Naive B cell (primary cell): ENCODE results near the gene OPCML. TPM values are rescaled to one million over a fixed set of nuclear protein-coding genes. Genes with fewer than 3 reads are reported as not detected.
A peak's percentile ranks its signal among the peaks of the same experiment; 100 is the strongest.

Experiments
- ATAC-seq, 2 donors: fragments of 150-1000 bp; cut with Tn5 transposase; 2 replicates each; pipeline ENCODE4 v1.10.0; 2021; ENCODE audit warnings: low read depth in 2 of 2, mild to moderate bottlenecking in 2 of 2, moderate library complexity in 2 of 2
- DNase-seq: peaks from one replicate; pipeline ENCODE4 v3.0.0; 2022
- H3K27ac Mint-ChIP-seq, 6 donors: one replicate each; pipeline ENCODE4 v1.8.0; 2020 to 2022; ENCODE audit warnings: mild to moderate bottlenecking in 6 of 6, mixed read lengths in 6 of 6, moderate library complexity in 5 of 6, inconsistent platforms in 2 of 6
- H3K27me3 Mint-ChIP-seq, 3 donors: one replicate each; pipeline ENCODE4 v1.8.0; 2021 to 2022; ENCODE audit warnings: mixed read lengths in 3 of 3, mild to moderate bottlenecking in 1 of 3
- H3K36me3 Mint-ChIP-seq, 2 donors: one replicate each; pipeline ENCODE4 v1.8.0; 2020 to 2022; ENCODE audit warnings: mixed read lengths in 2 of 2, inconsistent platforms in 1 of 2, mild to moderate bottlenecking in 1 of 2
- H3K4me1 Mint-ChIP-seq, 3 donors: one replicate each; pipeline ENCODE4 v1.8.0; 2020 to 2022; ENCODE audit warnings: mixed read lengths in 3 of 3, inconsistent platforms in 1 of 3, mild to moderate bottlenecking in 1 of 3, moderate library complexity in 1 of 3
- H3K4me3 Mint-ChIP-seq, 8 donors: one replicate each; pipeline ENCODE4 v1.8.0; 2020 to 2022; ENCODE audit warnings: mild to moderate bottlenecking in 8 of 8, mixed read lengths in 8 of 8, moderate library complexity in 8 of 8, inconsistent platforms in 2 of 8
- H3K9me3 Mint-ChIP-seq, 7 donors: one replicate each; pipeline ENCODE4 v1.8.0; 2020 to 2022; ENCODE audit warnings: mixed read lengths in 7 of 7, mild to moderate bottlenecking in 5 of 7, inconsistent platforms in 2 of 7, moderate library complexity in 1 of 7
- polyA plus RNA-seq, 6 donors: library from polyadenylated mRNA; unstranded; fragments of 300-500 nt; fragmentation: Illumina TruSeq; gene quantifications; one replicate each; pipeline ENCODE4 v1.2.3, GENCODE V29; 2021; ENCODE audit warnings: low read depth in 6 of 6

OPCML gene
- polyA plus RNA-seq, 6 donors from 2014 or later, result not detected

GRCh38 chr11:132639986-132640385 lies 892.3 kb downstream of the OPCML start:
- H3K27me3 Mint-ChIP-seq, result no peaks in the 10 kb centered on the region
- no peak for DNase-seq
- no peaks in the 10 kb centered on the region for H3K4me1 Mint-ChIP-seq
- no peak overlapping the region for H3K4me3 Mint-ChIP-seq
- no peak overlapping the region for H3K27ac Mint-ChIP-seq
- ATAC-seq, result no peak
- no peaks in the 10 kb centered on the region for H3K36me3 Mint-ChIP-seq
- peaks cover 0 to 10% (median 2%) of the 10 kb centered on the region in 7 donors for H3K9me3 Mint-ChIP-seq

GRCh38 chr11:132639403-132639802 lies 892.9 kb downstream of the OPCML start:
- no peak overlapping the region for H3K4me3 Mint-ChIP-seq
- H3K27ac Mint-ChIP-seq, result no peak overlapping the region
- no peak for ATAC-seq
- H3K9me3 Mint-ChIP-seq, result peaks cover 0 to 10% (median 2%) of the 10 kb centered on the region in 7 donors
- no peak for DNase-seq
- no peaks in the 10 kb centered on the region for H3K4me1 Mint-ChIP-seq
- H3K36me3 Mint-ChIP-seq, result no peaks in the 10 kb centered on the region
- no peaks in the 10 kb centered on the region for H3K27me3 Mint-ChIP-seq

DNA sequence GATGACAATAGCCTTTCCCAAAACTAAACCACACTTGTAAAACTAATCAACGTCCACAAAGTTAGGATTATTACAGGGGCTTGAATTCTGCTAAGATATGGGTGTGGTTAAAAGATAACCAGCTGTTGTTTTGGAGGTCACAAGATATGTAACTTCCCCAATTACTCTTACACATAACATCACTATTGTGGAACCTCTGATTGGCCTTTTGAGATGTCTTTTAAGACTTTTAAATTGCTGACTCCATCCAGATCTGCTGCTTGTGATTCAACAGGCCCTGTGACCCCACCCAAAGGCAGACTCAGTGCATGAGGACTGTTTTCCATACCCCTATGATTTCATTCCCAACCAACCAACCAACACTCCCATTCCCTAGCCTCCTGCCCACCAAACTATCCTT lies 893.9 kb downstream of the OPCML start:
- DNase-seq (no peak), ATAC-seq (no peak)
- Mint-ChIP-seq H3K36me3 (no peaks in the 10 kb centered on the region), H3K9me3 (peaks cover 0 to 7% (median under 1%) of the 10 kb centered on the region in 7 donors), H3K27ac (no peak overlapping the region), H3K27me3 (no peaks in the 10 kb centered on the region), H3K4me1 (no peaks in the 10 kb centered on the region), H3K4me3 (no peak overlapping the region)

DNA sequence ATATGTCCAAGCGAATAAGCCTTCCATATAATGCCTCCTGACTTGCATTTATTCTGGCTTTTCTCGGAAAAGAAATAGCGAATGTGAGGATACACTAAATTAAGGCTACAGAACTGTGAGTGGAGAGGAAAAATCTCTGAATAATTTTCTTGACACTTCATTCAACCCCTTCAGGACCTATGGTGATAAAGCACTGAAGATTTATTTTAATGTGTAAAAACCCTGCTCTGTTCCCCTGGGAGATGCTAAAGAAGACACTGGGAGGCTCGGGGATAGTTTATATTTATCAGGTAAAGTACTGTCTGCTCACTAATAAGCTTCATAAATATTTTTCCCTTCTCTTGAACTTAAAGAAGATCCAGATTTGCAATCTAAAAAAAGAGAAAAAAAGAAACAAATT lies 895.8 kb downstream of the OPCML start:
- no peak overlapping the region for H3K27ac Mint-ChIP-seq
- peaks cover 0 to 5% (median 0%) of the 10 kb centered on the region in 7 donors for H3K9me3 Mint-ChIP-seq
- no peaks in the 10 kb centered on the region for H3K27me3 Mint-ChIP-seq
- no peak for ATAC-seq
- DNase-seq, result no peak
- no peaks in the 10 kb centered on the region for H3K36me3 Mint-ChIP-seq
- no peaks in the 10 kb centered on the region for H3K4me1 Mint-ChIP-seq
- no peak overlapping the region for H3K4me3 Mint-ChIP-seq

GRCh38 chr11:132632641-132633124 lies 899.6 kb downstream of the OPCML start:
- DNase-seq, result no peak
- no peak overlapping the region for H3K4me3 Mint-ChIP-seq
- no peaks in the 10 kb centered on the region for H3K27me3 Mint-ChIP-seq

DNA sequence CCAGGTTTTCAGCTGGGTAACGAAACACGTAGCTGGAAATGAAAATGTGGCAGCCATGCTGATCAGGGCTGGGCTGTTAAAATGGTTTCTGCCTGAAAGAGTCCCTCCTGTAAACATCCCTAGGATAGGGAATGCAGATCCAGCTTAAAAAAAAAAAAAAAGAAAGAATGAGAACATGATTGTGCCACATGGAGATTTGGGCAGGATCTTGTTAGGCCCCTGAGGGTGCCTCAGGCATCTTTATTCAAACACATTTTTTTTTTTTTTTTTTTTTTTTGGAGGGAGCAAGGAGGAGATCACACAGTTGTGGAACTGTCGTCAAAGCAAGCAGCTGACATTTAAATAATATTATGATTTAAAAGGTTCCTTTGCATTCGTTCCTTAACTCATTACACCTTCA lies 900.3 kb downstream of the OPCML start:
- H3K4me1 Mint-ChIP-seq, result no peaks in the 10 kb centered on the region
- H3K27me3 Mint-ChIP-seq, result no peaks in the 10 kb centered on the region
- DNase-seq (no peak), ATAC-seq (no peak)
- no peaks in the 10 kb centered on the region for H3K36me3 Mint-ChIP-seq
- no peak overlapping the region for H3K4me3 Mint-ChIP-seq
- peaks cover 0 to 13% (median 5%) of the 10 kb centered on the region in 7 donors for H3K9me3 Mint-ChIP-seq
- H3K27ac Mint-ChIP-seq, result no peak overlapping the region

More at GRCh38 chr11:132632641-132633124, 899.6 kb downstream of the OPCML start:
- Mint-ChIP-seq H3K4me1 (no peaks in the 10 kb centered on the region), H3K9me3 (peaks cover 0 to 10% (median 5%) of the 10 kb centered on the region in 7 donors), H3K36me3 (no peaks in the 10 kb centered on the region), H3K27ac (no peak overlapping the region)
- ATAC-seq, result no peak

GRCh38 chr11:132627981-132628380 lies 904.3 kb downstream of the OPCML start:
- no peak overlapping the region for H3K27ac Mint-ChIP-seq
- H3K27me3 Mint-ChIP-seq, result no peaks in the 10 kb centered on the region
- H3K4me3 Mint-ChIP-seq, result no peak overlapping the region
- H3K4me1 Mint-ChIP-seq, result no peaks in the 10 kb centered on the region
- peaks cover 0 to 14% (median 9%) of the 10 kb centered on the region in 7 donors for H3K9me3 Mint-ChIP-seq
- no peak for ATAC-seq
- DNase-seq, result no peak
- no peaks in the 10 kb centered on the region for H3K36me3 Mint-ChIP-seq

DNA sequence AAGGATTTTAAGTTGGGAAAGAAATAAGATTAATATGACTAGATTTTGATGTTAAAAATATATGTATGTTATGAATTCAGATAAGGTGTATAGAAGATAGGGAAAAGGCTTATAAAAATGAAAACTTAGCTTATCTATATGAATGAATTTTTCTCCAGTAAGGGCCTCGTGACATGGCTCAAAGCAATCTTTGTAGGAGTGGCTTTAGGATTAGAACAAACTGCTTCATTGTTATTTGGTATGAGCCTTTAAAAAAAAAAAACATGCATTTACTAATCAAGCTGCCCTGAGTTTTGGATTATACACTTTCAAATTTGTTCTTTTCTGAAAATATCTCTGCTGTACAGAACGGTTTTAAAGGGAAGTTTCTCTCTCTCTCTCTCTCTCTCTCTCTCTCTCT lies 905.9 kb downstream of the OPCML start:
- no peak for DNase-seq
- Mint-ChIP-seq H3K4me3 (no peak overlapping the region), H3K4me1 (no peaks in the 10 kb centered on the region), H3K27me3 (no peaks in the 10 kb centered on the region), H3K36me3 (no peaks in the 10 kb centered on the region), H3K9me3 (peaks cover 0 to 22% (median 9%) of the 10 kb centered on the region in 7 donors), H3K27ac (no peak overlapping the region)
- ATAC-seq, result no peak

GRCh38 chr11:132623511-132623910 lies 908.8 kb downstream of the OPCML start:
- H3K27me3 Mint-ChIP-seq, result no peaks in the 10 kb centered on the region
- no peak overlapping the region for H3K4me3 Mint-ChIP-seq
- H3K4me1 Mint-ChIP-seq, result no peaks in the 10 kb centered on the region
- H3K27ac Mint-ChIP-seq, result no peak overlapping the region
- H3K36me3 Mint-ChIP-seq, result no peaks in the 10 kb centered on the region
- no peak for DNase-seq
- no peak for ATAC-seq
- peaks cover 2 to 23% (median 11%) of the 10 kb centered on the region in 7 donors for H3K9me3 Mint-ChIP-seq

DNA sequence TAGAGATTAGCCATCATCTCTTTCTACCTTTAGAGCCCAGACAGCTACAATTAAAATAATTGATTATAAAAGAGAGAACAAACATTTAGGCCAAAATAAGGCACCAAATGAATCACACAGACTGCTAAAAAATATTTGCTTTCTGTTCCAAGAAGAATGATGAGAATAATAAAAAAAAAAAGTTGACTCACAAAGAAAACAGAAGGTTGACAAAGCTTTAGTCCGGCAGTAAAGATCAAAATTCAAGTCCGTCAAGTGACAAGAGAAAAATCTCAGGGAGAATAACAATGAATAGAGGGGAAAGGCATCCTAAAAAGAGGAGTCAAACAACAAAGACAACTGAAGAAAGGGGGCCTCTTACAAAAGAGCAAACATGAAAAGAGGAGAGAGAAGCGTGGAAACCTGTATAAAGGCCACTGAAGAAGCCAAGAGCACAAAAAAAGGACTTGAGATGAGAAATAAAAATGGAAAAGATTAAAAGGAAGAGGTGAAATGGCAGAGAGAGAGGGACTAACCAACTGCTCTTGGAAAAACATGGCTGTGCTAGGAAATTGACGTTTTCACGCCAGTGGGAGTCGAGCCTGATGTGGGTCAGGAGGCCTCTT lies 910.2 kb downstream of the OPCML start:
- ATAC-seq, result no peak
- peaks cover 2 to 19% (median 9%) of the 10 kb centered on the region in 7 donors for H3K9me3 Mint-ChIP-seq

GRCh38 chr11:132620423-132620822 lies 911.9 kb downstream of the OPCML start:
- no peak overlapping the region for H3K27ac Mint-ChIP-seq
- H3K27me3 Mint-ChIP-seq, result no peaks in the 10 kb centered on the region
- H3K36me3 Mint-ChIP-seq, result no peaks in the 10 kb centered on the region
- peaks cover 4 to 19% (median 9%) of the 10 kb centered on the region in 7 donors for H3K9me3 Mint-ChIP-seq
- H3K4me3 Mint-ChIP-seq, result no peak overlapping the region
- DNase-seq (no peak), ATAC-seq (no peak)
- H3K4me1 Mint-ChIP-seq, result no peaks in the 10 kb centered on the region

More for the DNA sequence above, 910.2 kb downstream of the OPCML start:
- no peak overlapping the region for H3K27ac Mint-ChIP-seq
- no peaks in the 10 kb centered on the region for H3K4me1 Mint-ChIP-seq
- no peaks in the 10 kb centered on the region for H3K27me3 Mint-ChIP-seq
- H3K36me3 Mint-ChIP-seq, result no peaks in the 10 kb centered on the region
- no peak overlapping the region for H3K4me3 Mint-ChIP-seq
- no peak for DNase-seq

DNA sequence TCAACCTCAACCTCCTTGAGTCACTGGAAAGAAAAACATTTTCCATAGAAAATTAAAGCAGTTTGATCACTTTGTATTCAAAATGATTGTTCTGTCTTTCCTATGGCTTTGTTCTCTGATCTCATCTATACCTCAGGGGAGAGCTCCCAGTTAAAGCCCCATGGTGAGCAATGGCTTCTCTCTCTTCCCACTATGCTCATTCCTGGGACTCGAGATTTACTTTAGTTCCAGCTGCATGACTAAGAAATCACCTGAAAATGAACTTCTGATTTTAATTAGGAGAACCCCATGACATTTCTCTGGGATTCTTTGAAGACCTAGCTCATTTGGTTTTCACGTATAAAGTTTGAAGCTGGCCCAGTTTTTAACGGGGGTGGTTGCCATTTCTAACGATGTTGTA lies 921.5 kb downstream of the OPCML start:
- H3K27me3 Mint-ChIP-seq, result no peaks in the 10 kb centered on the region
- no peaks in the 10 kb centered on the region for H3K4me1 Mint-ChIP-seq
- H3K9me3 Mint-ChIP-seq, result peaks cover 0 to 9% (median 3%) of the 10 kb centered on the region in 7 donors
- H3K27ac Mint-ChIP-seq, result no peak overlapping the region
- DNase-seq (no peak), ATAC-seq (no peak)
- H3K4me3 Mint-ChIP-seq, result no peak overlapping the region
- H3K36me3 Mint-ChIP-seq, result no peaks in the 10 kb centered on the region

DNA sequence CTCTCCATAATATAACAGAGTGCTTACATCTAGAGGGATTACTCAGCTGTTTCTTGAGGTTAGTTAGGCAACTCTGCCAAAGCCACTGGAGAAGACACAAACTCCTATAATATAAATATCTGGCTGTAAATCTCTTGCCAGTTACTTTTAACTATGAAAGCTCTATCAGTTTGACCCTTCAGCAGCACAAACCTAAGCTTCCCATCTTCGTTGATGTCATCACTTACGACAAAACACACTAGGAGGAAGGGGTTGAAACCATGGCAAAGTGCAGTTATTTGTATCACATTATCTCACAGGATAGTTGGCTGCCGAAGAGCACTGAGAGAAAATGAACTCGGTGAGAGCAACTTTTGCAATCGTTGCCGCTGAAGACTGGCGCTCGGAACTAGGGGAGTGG lies 922.1 kb downstream of the OPCML start:
- Mint-ChIP-seq H3K4me1 (no peaks in the 10 kb centered on the region), H3K4me3 (no peak overlapping the region), H3K9me3 (peaks cover 0 to 9% (median 3%) of the 10 kb centered on the region in 7 donors), H3K27ac (no peak overlapping the region), H3K36me3 (no peaks in the 10 kb centered on the region), H3K27me3 (no peaks in the 10 kb centered on the region)
- DNase-seq (no peak), ATAC-seq (no peak)

- DNase-seq (no peak), ATAC-seq (no peak)
- H3K27ac Mint-ChIP-seq, result peak overlapping the region in 1 of 6 donors; percentile 6
- no peaks in the 10 kb centered on the region for H3K4me1 Mint-ChIP-seq
- no peak overlapping the region for H3K4me3 Mint-ChIP-seq
- no peaks in the 10 kb centered on the region for H3K36me3 Mint-ChIP-seq
- peaks cover 0 to 10% (median 4%) of the 10 kb centered on the region in 7 donors for H3K9me3 Mint-ChIP-seq
- no peaks in the 10 kb centered on the region for H3K27me3 Mint-ChIP-seq
Measured at GRCh38 chr11:132607575-132607974, 924.7 kb downstream of the OPCML start.
